Measurements from ENCODE around the gene PRR16. TPM values are rescaled to one million over a fixed set of nuclear protein-coding genes. Genes with fewer than 3 reads are reported as not detected.

Gene PRR16
- total RNA-seq, 1 experiment from 2014 or later = 5.0 TPM

DNA sequence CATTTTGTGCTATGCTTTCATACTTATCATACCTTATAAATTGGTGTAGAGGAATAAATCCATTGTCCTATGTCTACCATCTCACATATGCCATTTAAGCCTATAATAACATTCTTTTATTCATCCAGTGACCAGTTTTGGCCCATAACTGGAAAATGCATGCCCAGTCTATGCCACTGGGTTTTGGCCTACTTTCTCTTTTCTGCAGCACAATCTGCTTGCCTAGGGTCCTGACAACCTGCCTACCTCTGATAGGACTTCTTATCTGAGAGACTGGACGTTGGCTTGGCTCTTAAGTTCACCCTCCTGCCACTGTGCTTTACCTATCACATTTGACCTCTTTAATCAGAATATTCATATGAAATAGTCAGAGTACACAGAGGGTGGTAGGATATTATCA, 103.0 kb downstream of the PRR16 start:
- no peak for TF ChIP-seq EZH2 (IDR thresholded peaks at IDR 0.05; ENCODE audit: low read depth)
- TF ChIP-seq, protein P1, sequence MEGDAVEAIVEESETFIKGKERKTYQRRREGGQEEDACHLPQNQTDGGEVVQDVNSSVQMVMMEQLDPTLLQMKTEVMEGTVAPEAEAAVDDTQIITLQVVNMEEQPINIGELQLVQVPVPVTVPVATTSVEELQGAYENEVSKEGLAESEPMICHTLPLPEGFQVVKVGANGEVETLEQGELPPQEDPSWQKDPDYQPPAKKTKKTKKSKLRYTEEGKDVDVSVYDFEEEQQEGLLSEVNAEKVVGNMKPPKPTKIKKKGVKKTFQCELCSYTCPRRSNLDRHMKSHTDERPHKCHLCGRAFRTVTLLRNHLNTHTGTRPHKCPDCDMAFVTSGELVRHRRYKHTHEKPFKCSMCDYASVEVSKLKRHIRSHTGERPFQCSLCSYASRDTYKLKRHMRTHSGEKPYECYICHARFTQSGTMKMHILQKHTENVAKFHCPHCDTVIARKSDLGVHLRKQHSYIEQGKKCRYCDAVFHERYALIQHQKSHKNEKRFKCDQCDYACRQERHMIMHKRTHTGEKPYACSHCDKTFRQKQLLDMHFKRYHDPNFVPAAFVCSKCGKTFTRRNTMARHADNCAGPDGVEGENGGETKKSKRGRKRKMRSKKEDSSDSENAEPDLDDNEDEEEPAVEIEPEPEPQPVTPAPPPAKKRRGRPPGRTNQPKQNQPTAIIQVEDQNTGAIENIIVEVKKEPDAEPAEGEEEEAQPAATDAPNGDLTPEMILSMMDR (conservative IDR thresholded peaks at IDR 0.05) = no peak
- H3K36me3 ChIP-seq (ENCODE audit: low read depth) = no peaks in the 10 kb centered on the region

DNA sequence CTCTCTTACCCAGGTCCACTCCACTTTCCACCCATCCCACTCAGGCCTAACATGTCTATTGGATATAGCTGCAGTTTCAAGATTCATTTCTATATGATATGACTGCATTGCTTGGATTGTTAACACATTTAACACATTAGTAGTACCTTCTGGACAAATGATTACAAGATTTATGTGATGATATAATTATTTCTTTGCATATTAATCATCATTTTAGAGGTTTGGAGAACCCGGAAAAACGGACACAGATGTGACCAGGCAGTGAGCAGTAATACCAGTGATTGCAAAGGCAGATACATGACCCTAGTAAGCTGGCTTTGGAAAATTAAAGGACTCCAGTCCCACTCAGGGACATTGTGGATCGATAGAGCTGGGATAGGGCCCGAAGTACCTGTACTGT, 103.8 kb downstream of the PRR16 start:
- ChIA-PET CTCF (interaction anchor here (0.5 kb wide), 1 partner anchor 666 kb away, joined by 3 read pairs; no protein-coding TSS in a partner anchor), POLR2A (ENCODE audit: unreplicated experiment) (no interaction called here)
- Histone ChIP-seq H3K4me2 (no peak overlapping the region), H3F3A (ENCODE audit: insufficient read depth, low read depth) (no peaks in the 10 kb centered on the region), H3K4me3 (no peak overlapping the region), H3K79me2 (ENCODE audit: low read depth) (no peaks in the 10 kb centered on the region), H3K36me3 (ENCODE audit: low read depth) (no peaks in the 10 kb centered on the region), H3K9me2 (ENCODE audit: insufficient read depth) (no peaks in the 10 kb centered on the region), H3K27me3 (ENCODE audit: insufficient read depth, low read depth) (no peaks in the 10 kb centered on the region), H4K20me1 (ENCODE audit: insufficient read depth) (no peaks in the 10 kb centered on the region), H3K27ac (no peak overlapping the region), H3K4me1 (replicated peaks; ENCODE audit: insufficient read depth) (no peaks in the 10 kb centered on the region), H3K9me3 (ENCODE audit: insufficient read depth, low read depth) (no peaks in the 10 kb centered on the region), H2AFZ (0 out of 2 replicates have a peak overlapping the region, but pooled peaks have one; percentile 33)
- no TSS peak for BruUV-seq (replicated peaks)
- TF ChIP-seq, protein P1 (conservative IDR thresholded peaks at IDR 0.05) = no peak
- TF ChIP-seq EZH2 (IDR thresholded peaks at IDR 0.05; ENCODE audit: low read depth) = no peak
- DNase-seq = no peak
- intact Hi-C loops (cut with micrococcal nuclease; ENCODE audit: unreplicated experiment) = no loop called here

More for the DNA sequence above, 103.0 kb downstream of the PRR16 start:
- Histone ChIP-seq H3K9me2 (ENCODE audit: insufficient read depth) (no peaks in the 10 kb centered on the region), H4K20me1 (ENCODE audit: insufficient read depth) (no peaks in the 10 kb centered on the region), H3K9me3 (ENCODE audit: insufficient read depth, low read depth) (no peaks in the 10 kb centered on the region), H2AFZ (no peak overlapping the region), H3K4me1 (replicated peaks; ENCODE audit: insufficient read depth) (no peaks in the 10 kb centered on the region), H3K4me2 (no peak overlapping the region), H3K79me2 (ENCODE audit: low read depth) (no peaks in the 10 kb centered on the region), H3K27ac (no peak overlapping the region), H3K27me3 (ENCODE audit: insufficient read depth, low read depth) (no peaks in the 10 kb centered on the region), H3F3A (ENCODE audit: insufficient read depth, low read depth) (no peaks in the 10 kb centered on the region), H3K4me3 (no peak overlapping the region)
- ChIA-PET CTCF (no interaction called here), POLR2A (ENCODE audit: unreplicated experiment) (no interaction called here)
- no TSS peak for BruUV-seq (replicated peaks)
- no peak for DNase-seq
- intact Hi-C loops (cut with micrococcal nuclease; ENCODE audit: unreplicated experiment) = no loop called here

DNA sequence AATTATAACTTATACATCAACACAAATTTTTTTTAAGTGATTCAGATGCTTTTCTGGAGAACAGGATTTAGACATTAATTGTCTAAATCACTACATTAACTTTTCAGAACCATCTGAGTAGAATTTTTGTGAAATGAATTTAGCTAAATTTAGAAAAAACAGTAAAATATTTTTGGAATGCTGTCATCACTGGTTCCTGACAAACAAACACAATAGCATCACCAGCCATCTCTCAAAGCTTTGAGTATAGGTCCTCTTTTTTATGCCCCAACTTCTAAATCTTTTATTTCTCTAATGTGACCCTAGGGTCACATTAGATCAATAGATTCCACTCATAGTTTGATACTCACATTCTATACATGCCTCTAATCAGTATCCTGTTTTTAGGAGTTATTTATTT, 104.6 kb downstream of the PRR16 start:
- ChIA-PET CTCF (interaction anchor here (0.5 kb wide), 1 partner anchor 665 kb away, joined by 3 read pairs; no protein-coding TSS in a partner anchor), POLR2A (ENCODE audit: unreplicated experiment) (interaction anchor here (0.6 kb wide), 1 partner anchor 1542 kb away, joined by 5 read pairs; no protein-coding TSS in a partner anchor)
- DNase-seq = no peak
- no peak overlapping the region for H3K4me2 ChIP-seq
- H3K27me3 ChIP-seq (ENCODE audit: insufficient read depth, low read depth) = no peaks in the 10 kb centered on the region
- no peaks in the 10 kb centered on the region for H3F3A ChIP-seq (ENCODE audit: insufficient read depth, low read depth)
- TF ChIP-seq, protein P1 (conservative IDR thresholded peaks at IDR 0.05) = no peak
- no peak for TF ChIP-seq EZH2 (IDR thresholded peaks at IDR 0.05; ENCODE audit: low read depth)
- no peaks in the 10 kb centered on the region for H3K9me2 ChIP-seq (ENCODE audit: insufficient read depth)
- no peaks in the 10 kb centered on the region for H3K9me3 ChIP-seq (ENCODE audit: insufficient read depth, low read depth)
- no peak overlapping the region for H3K27ac ChIP-seq
- H2AFZ ChIP-seq = no peak overlapping the region
- H3K4me1 ChIP-seq (replicated peaks; ENCODE audit: insufficient read depth) = no peaks in the 10 kb centered on the region
- intact Hi-C loops (cut with micrococcal nuclease; ENCODE audit: unreplicated experiment) = no loop called here
- no peaks in the 10 kb centered on the region for H4K20me1 ChIP-seq (ENCODE audit: insufficient read depth)
- H3K4me3 ChIP-seq = no peak overlapping the region
- no peaks in the 10 kb centered on the region for H3K36me3 ChIP-seq (ENCODE audit: low read depth)
- no peaks in the 10 kb centered on the region for H3K79me2 ChIP-seq (ENCODE audit: low read depth)
- no TSS peak for BruUV-seq (replicated peaks)
